Astrocyte of the spinal cord (primary cell): ENCODE results near the gene ARHGAP33.

Source experiments
- DNase-seq: peaks from one replicate; pipeline ENCODE4 v3.0.0; 2011; ENCODE audit warnings: low read depth, low spot score
- H3K4me3 ChIP-seq: 2 replicates; pipeline ENCODE4 v1.5.1; 2011; ENCODE audit warnings: low read depth, mild to moderate bottlenecking, low read length, moderate library complexity
- CTCF ChIP-seq: IDR thresholded peaks from 2 replicates; pipeline ENCODE4 v1.5.1; 2012; ENCODE audit warnings: low read depth, mild to moderate bottlenecking, low read length, inconsistent platforms
- in situ Hi-C: cut with HindIII; loops from 2 replicates; pipeline ENCODE4 v1.10.0; 2017; ENCODE audit warnings: low sequenced_read_pairs

ARHGAP33 gene

GRCh38 chr19:35752746-35753350 lies 22.5 kb upstream of the ARHGAP33 start:
- no peak for TF ChIP-seq CTCF
- in situ Hi-C loops = no loop called here
- no peak for DNase-seq

GRCh38 chr19:35753634-35754369 lies 21.6 kb upstream of the ARHGAP33 start:
- no peak for TF ChIP-seq CTCF
- H3K4me3 ChIP-seq = no peak overlapping the region
- in situ Hi-C loops = no loop called here
- DNase-seq = no peak

More at GRCh38 chr19:35752746-35753350, 22.5 kb upstream of the ARHGAP33 start:
- no peak overlapping the region for H3K4me3 ChIP-seq

- in situ Hi-C loops = no loop called here
- DNase-seq = no peak
- H3K4me3 ChIP-seq = no peak overlapping the region
- TF ChIP-seq CTCF = no peak
These were observed 20.8 kb upstream of the ARHGAP33 start for GRCh38 chr19:35754370-35755130.

- peak overlapping the region; percentile 5 for H3K4me3 ChIP-seq
- in situ Hi-C loops = no loop called here
These were observed 20.2 kb upstream of the ARHGAP33 start for GRCh38 chr19:35755131-35755549.

GRCh38 chr19:35755550-35756376 lies 19.6 kb upstream of the ARHGAP33 start:
- TF ChIP-seq CTCF = no peak
- in situ Hi-C loops = no loop called here
- peak; percentile 38 for DNase-seq
- H3K4me3 ChIP-seq = peak overlapping the region; percentile 56

More at GRCh38 chr19:35755131-35755549, 20.2 kb upstream of the ARHGAP33 start:
- TF ChIP-seq CTCF = no peak
- DNase-seq = no peak
